ENCODE data around the gene MMP11.

The MMP11 gene

DNA sequence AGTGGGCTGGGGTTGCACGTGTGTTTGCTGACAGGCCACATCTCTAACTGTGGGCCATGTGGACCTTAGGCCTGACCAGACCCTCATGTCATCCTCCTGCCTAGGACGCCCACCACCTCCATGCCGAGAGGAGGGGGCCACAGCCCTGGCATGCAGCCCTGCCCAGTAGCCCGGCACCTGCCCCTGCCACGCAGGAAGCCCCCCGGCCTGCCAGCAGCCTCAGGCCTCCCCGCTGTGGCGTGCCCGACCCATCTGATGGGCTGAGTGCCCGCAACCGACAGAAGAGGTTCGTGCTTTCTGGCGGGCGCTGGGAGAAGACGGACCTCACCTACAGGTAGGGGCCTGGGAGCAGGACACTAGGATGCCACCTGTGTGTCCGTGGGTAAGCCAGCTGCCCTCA is 6.4 kb downstream of the MMP11 start:
- no peak for DNase-seq (ENCODE audit: low read depth)
- TF ChIP-seq, protein P1, sequence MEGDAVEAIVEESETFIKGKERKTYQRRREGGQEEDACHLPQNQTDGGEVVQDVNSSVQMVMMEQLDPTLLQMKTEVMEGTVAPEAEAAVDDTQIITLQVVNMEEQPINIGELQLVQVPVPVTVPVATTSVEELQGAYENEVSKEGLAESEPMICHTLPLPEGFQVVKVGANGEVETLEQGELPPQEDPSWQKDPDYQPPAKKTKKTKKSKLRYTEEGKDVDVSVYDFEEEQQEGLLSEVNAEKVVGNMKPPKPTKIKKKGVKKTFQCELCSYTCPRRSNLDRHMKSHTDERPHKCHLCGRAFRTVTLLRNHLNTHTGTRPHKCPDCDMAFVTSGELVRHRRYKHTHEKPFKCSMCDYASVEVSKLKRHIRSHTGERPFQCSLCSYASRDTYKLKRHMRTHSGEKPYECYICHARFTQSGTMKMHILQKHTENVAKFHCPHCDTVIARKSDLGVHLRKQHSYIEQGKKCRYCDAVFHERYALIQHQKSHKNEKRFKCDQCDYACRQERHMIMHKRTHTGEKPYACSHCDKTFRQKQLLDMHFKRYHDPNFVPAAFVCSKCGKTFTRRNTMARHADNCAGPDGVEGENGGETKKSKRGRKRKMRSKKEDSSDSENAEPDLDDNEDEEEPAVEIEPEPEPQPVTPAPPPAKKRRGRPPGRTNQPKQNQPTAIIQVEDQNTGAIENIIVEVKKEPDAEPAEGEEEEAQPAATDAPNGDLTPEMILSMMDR (IDR thresholded peaks at IDR 0.05; ENCODE audit: low read depth, low read length) = no peak
- no peak for TF ChIP-seq POLR2A (IDR thresholded peaks at IDR 0.05; ENCODE audit: extremely low read depth, insufficient read length)
- TF ChIP-seq, protein P2, sequence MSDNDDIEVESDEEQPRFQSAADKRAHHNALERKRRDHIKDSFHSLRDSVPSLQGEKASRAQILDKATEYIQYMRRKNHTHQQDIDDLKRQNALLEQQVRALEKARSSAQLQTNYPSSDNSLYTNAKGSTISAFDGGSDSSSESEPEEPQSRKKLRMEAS (IDR thresholded peaks at IDR 0.05; ENCODE audit: low read depth, low read length) = no peak
- no peak for TF ChIP-seq MYC (IDR thresholded peaks at IDR 0.05; ENCODE audit: low read depth, low read length)
- H3K4me3 ChIP-seq (ENCODE audit: low read depth, low read length) = no peak overlapping the region

DNA sequence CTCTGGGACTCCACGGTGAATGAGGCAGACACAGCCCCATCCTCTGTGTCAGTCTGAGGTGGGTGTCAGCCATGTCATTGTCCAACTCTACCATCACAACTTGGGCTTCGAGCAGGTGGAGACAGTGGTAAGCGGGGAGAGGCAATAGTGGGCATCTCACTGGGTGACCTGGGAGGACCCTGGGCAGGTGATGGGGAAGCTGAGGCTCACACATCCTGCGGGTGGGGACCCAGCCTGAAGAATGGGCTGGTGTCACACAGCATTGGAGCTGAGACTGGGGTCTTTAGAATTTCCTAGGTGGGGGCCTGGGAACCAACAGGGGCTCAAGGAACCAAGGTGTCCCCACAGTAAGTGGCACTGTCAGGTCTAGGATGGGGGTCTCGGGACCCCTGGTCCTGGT is 7.1 kb downstream of the MMP11 start:
- TF ChIP-seq, protein P2 (IDR thresholded peaks at IDR 0.05; ENCODE audit: low read depth, low read length) = no peak
- TF ChIP-seq, protein P1 (IDR thresholded peaks at IDR 0.05; ENCODE audit: low read depth, low read length) = no peak
- no peak overlapping the region for H3K4me3 ChIP-seq (ENCODE audit: low read depth, low read length)
- no peak for DNase-seq (ENCODE audit: low read depth)

DNA sequence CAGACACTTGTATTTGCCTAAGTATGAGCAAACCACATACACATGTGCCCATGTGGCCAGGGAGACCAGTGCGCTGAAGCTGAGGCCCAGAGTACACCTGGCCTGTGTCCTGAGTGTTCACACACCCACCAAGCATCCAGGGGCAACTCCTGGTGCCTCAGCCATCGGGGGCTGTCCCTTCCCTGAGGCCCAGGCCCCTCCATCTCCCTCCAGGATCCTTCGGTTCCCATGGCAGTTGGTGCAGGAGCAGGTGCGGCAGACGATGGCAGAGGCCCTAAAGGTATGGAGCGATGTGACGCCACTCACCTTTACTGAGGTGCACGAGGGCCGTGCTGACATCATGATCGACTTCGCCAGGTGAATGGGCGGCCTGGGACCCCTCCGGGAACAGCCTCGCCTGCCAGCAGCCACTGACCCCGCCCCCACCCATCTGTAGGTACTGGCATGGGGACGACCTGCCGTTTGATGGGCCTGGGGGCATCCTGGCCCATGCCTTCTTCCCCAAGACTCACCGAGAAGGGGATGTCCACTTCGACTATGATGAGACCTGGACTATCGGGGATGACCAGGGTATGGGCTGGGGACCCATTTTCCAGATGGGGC is 7.6 kb downstream of the MMP11 start:
- no peak for DNase-seq (ENCODE audit: low read depth)
- no peak for TF ChIP-seq MYC (IDR thresholded peaks at IDR 0.05; ENCODE audit: low read depth, low read length)
- TF ChIP-seq, protein P2 (IDR thresholded peaks at IDR 0.05; ENCODE audit: low read depth, low read length) = no peak
- TF ChIP-seq, protein P1 (IDR thresholded peaks at IDR 0.05; ENCODE audit: low read depth, low read length) = no peak
- TF ChIP-seq POLR2A (IDR thresholded peaks at IDR 0.05; ENCODE audit: extremely low read depth, insufficient read length) = no peak

DNA sequence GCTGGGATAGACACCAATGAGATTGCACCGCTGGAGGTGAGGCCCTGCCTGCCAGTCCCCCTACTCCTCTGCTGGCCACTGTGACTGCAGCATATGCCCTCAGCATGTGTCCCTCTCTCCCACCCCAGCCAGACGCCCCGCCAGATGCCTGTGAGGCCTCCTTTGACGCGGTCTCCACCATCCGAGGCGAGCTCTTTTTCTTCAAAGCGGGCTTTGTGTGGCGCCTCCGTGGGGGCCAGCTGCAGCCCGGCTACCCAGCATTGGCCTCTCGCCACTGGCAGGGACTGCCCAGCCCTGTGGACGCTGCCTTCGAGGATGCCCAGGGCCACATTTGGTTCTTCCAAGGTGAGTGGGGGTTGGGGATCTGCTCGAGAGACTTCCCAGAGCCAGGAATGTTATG is 8.4 kb downstream of the MMP11 start:
- no peak for DNase-seq (ENCODE audit: low read depth)
- TF ChIP-seq MYC (IDR thresholded peaks at IDR 0.05; ENCODE audit: low read depth, low read length) (no peak), POLR2A (IDR thresholded peaks at IDR 0.05; ENCODE audit: extremely low read depth, insufficient read length) (no peak)
- TF ChIP-seq, protein P2 (IDR thresholded peaks at IDR 0.05; ENCODE audit: low read depth, low read length) = no peak
- TF ChIP-seq, protein P1 (IDR thresholded peaks at IDR 0.05; ENCODE audit: low read depth, low read length) = no peak
- H3K4me3 ChIP-seq (ENCODE audit: low read depth, low read length) = no peak overlapping the region

More for the DNA sequence above, 7.6 kb downstream of the MMP11 start:
- H3K4me3 ChIP-seq (ENCODE audit: low read depth, low read length) = no peak overlapping the region

DNA sequence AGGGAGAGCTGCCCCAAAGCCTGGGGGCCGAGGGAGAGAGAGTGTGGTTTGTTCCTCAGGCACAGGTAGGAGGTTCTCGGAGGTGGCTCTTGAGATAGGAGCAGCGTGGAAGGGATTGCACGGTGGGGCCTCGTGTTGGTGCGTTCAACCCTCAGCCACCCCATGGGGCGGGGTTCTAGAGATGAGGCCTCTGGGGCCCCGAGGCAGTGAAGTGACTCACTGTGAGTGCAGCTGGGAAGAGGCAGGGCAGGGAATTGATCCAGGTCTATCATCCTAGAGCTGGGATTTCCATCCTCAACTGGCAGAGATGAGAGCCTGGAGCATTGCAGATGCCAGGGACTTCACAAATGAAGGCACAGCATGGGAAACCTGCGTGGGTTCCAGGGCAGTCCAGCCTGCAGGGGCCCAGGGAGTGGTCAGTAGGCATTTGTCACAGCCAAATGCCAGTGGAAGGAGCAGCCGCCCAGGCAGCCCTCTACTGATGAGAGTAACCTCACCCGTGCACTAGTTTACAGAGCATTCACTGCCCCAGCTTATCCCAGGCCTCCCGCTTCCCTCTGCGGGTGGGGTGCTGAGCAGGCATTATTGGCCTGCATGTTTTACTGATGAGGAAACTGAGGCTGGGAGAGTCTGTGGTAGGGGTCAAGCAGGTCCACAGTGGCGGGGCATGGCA is 9.0 kb downstream of the MMP11 start:
- no peak overlapping the region for H3K4me3 ChIP-seq (ENCODE audit: low read depth, low read length)
- TF ChIP-seq, protein P1 (IDR thresholded peaks at IDR 0.05; ENCODE audit: low read depth, low read length) = no peak
- TF ChIP-seq MYC (IDR thresholded peaks at IDR 0.05; ENCODE audit: low read depth, low read length) (no peak), POLR2A (IDR thresholded peaks at IDR 0.05; ENCODE audit: extremely low read depth, insufficient read length) (no peak)
- TF ChIP-seq, protein P2 (IDR thresholded peaks at IDR 0.05; ENCODE audit: low read depth, low read length) = no peak
- DNase-seq (ENCODE audit: low read depth) = no peak
